MCF 10A (cell line): Measurements from ENCODE around the gene MCUB. TPM values are rescaled to one million over a fixed set of nuclear protein-coding genes. Genes with fewer than 3 reads are reported as not detected.

ENCODE experiments used
- BruUV-seq: library from RNA; stranded (reverse); fragments of 400-500 nt; replicated peaks from 2 replicates; lab custom pipeline; 2021; lab: Mats Ljungman, UMichigan
- CTCF ChIA-PET: fragments of 300-600 bp; sonication (Branson Sonifier 250); formaldehyde crosslinking; extraction: SDS; loops from one replicate; lab custom pipeline; 2021; ENCODE audit warnings: antibody characterized with exemption, inconsistent platforms; lab: Yijun Ruan, JAX
- POLR2A ChIA-PET: fragments of 300-600, 350-650 bp; sonication (Branson Sonifier 250); formaldehyde crosslinking; extraction: SDS; loops from one replicate; lab custom pipeline; 2020; ENCODE audit warnings: antibody characterized with exemption, inconsistent platforms; lab: Yijun Ruan, JAX
- DNase-seq: peaks from one replicate; pipeline ENCODE4 v3.0.0-alpha.2; 2018; ENCODE audit not compliant: unreplicated experiment
- H3K27ac Mint-ChIP-seq: one replicate; pipeline ENCODE4 v1.8.0; 2022; ENCODE audit warnings: mild to moderate bottlenecking, low read depth, mixed read lengths; ENCODE audit not compliant: unreplicated experiment
- H3K27me3 Mint-ChIP-seq: one replicate; pipeline ENCODE4 v1.8.0; 2022; ENCODE audit warnings: mixed read lengths; ENCODE audit not compliant: insufficient read depth, unreplicated experiment
- H3K36me3 Mint-ChIP-seq: one replicate; pipeline ENCODE4 v1.8.0; 2022; ENCODE audit warnings: mild to moderate bottlenecking, moderate library complexity, mixed read lengths; ENCODE audit not compliant: insufficient read depth, unreplicated experiment
- H3K4me1 Mint-ChIP-seq: one replicate; pipeline ENCODE4 v1.8.0; 2022; ENCODE audit warnings: mixed read lengths; ENCODE audit not compliant: insufficient read depth, unreplicated experiment
- H3K4me3 Mint-ChIP-seq: one replicate; pipeline ENCODE4 v1.8.0; 2022; ENCODE audit warnings: mild to moderate bottlenecking, moderate library complexity, mixed read lengths; ENCODE audit not compliant: unreplicated experiment
- H3K9me3 Mint-ChIP-seq: one replicate; pipeline ENCODE4 v1.8.0; 2022; ENCODE audit warnings: mixed read lengths; ENCODE audit not compliant: unreplicated experiment
- CTCF ChIP-seq: fragments of 200-600 bp; IDR thresholded peaks from one replicate; pipeline ENCODE4 v1.8.0; 2022; ENCODE audit warnings: antibody characterized with exemption, mild to moderate bottlenecking; ENCODE audit not compliant: unreplicated experiment
- intact Hi-C: fragments of 100-400 bp; cut with micrococcal nuclease; formaldehyde crosslinking; loops from 2 replicates; pipeline ENCODE4 v1.14.1; 2022
- total RNA-seq: library from RNA; stranded (reverse); gene quantifications from 2 replicates; pipeline ENCODE4 v1.2.3, GENCODE V29; 2022

MCUB gene
- total RNA-seq, 1 experiment from 2014 or later = 16.3 TPM

GRCh38 chr4:109645874-109646710 is 86.0 kb downstream of the MCUB start:
- POLR2A ChIA-PET = interaction anchor here (0.8 kb wide), 1 partner anchor 18 kb away, joined by 3 read pairs; no protein-coding TSS in a partner anchor
- DNase-seq = no peak
- TF ChIP-seq CTCF = no peak
- Mint-ChIP-seq H3K4me3 (no peak overlapping the region), H3K36me3 (no peaks in the 10 kb centered on the region), H3K4me1 (no peaks in the 10 kb centered on the region), H3K9me3 (peaks cover 8% of the 10 kb centered on the region), H3K27ac (no peak overlapping the region), H3K27me3 (no peaks in the 10 kb centered on the region)
- CTCF ChIA-PET = no interaction called here
- no TSS peak for BruUV-seq
- intact Hi-C loops = no loop called here

GRCh38 chr4:109648266-109648996 is 88.4 kb downstream of the MCUB start:
- no peak overlapping the region for H3K27ac Mint-ChIP-seq
- POLR2A ChIA-PET = no interaction called here
- peaks cover 8% of the 10 kb centered on the region for H3K9me3 Mint-ChIP-seq
- CTCF ChIA-PET = interaction anchor here (0.5 kb wide), 1 partner anchor 31 kb away, joined by 3 read pairs; no protein-coding TSS in a partner anchor
- BruUV-seq = no TSS peak
- no peak overlapping the region for H3K4me3 Mint-ChIP-seq
- no peak for DNase-seq
- H3K27me3 Mint-ChIP-seq = no peaks in the 10 kb centered on the region
- TF ChIP-seq CTCF = no peak
- intact Hi-C loops = no loop called here
- no peaks in the 10 kb centered on the region for H3K36me3 Mint-ChIP-seq
- no peaks in the 10 kb centered on the region for H3K4me1 Mint-ChIP-seq

GRCh38 chr4:109648997-109649575 is 89.0 kb downstream of the MCUB start:
- intact Hi-C loops = no loop called here
- no peak overlapping the region for H3K27ac Mint-ChIP-seq
- TF ChIP-seq CTCF = no peak
- no peak overlapping the region for H3K4me3 Mint-ChIP-seq
- H3K36me3 Mint-ChIP-seq = no peaks in the 10 kb centered on the region
- peaks cover 8% of the 10 kb centered on the region for H3K9me3 Mint-ChIP-seq
- BruUV-seq = no TSS peak
- no peaks in the 10 kb centered on the region for H3K4me1 Mint-ChIP-seq
- CTCF ChIA-PET = interaction anchor here (0.5 kb wide), 1 partner anchor 30 kb away, joined by 3 read pairs; no protein-coding TSS in a partner anchor
- POLR2A ChIA-PET = no interaction called here
- DNase-seq = no peak
- no peaks in the 10 kb centered on the region for H3K27me3 Mint-ChIP-seq

- BruUV-seq = no TSS peak
- Mint-ChIP-seq H3K27me3 (no peaks in the 10 kb centered on the region), H3K4me3 (no peak overlapping the region), H3K27ac (no peak overlapping the region), H3K9me3 (peaks cover 8% of the 10 kb centered on the region), H3K4me1 (no peaks in the 10 kb centered on the region), H3K36me3 (no peaks in the 10 kb centered on the region)
- DNase-seq = no peak
- TF ChIP-seq CTCF = no peak
- ChIA-PET CTCF (no interaction called here), POLR2A (no interaction called here)
- intact Hi-C loops = no loop called here
Measured at GRCh38 chr4:109649872-109650271, 89.8 kb downstream of the MCUB start.
